Measurements from ENCODE around the gene TBXT.
"Not testable (repeated sequence)": the region's sequence is repeated elsewhere in the genome, so short reads cannot be mapped to it uniquely, and the experiment has no call there.

The TBXT gene, protein sequence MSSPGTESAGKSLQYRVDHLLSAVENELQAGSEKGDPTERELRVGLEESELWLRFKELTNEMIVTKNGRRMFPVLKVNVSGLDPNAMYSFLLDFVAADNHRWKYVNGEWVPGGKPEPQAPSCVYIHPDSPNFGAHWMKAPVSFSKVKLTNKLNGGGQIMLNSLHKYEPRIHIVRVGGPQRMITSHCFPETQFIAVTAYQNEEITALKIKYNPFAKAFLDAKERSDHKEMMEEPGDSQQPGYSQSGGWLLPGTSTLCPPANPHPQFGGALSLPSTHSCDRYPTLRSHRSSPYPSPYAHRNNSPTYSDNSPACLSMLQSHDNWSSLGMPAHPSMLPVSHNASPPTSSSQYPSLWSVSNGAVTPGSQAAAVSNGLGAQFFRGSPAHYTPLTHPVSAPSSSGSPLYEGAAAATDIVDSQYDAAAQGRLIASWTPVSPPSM
- 0 to 0.06 reads per million in 2 experiments for total RNA-seq

DNA sequence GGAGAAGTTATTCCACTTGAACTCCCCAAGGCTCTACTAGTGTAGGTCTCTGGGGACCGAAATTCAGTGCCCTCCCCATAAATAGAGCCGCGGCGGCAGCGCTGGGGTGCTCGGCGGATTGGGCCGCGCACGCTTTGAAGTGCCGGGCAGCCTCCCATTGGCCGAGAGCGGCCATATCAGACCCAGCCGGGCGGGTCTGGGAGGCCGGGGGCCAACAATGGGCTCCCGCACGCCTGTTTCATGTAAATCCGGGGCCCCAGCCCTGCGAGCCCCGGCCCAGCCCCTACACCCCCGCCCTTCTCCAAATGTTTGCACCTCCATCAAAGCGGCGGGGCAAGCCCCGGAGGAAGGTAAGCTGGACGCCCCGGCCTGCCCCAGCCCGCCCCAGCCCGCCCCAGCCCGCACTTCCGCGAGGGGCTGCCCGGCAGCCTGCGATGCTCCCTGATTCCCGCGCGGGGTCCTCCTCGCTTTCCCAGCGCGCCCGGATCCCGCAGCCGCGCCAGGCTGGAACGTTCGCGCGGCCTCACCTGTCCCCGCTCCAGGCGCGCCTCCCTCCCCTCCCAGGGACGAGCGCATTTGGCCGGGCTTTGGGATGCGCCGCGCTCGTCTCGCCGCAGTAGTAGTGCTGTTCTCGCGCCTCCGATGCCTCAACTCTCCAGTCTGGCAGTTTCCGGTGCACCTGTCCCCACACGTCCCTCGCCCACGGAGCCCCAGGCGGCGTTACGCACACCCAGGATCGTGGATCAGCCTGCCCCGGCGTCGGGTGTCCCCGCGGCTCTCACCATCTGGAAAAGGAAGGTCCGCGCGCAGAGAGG is at the start of gene TBXT:
Gene TBXT, minus strand, starts transcription at position 51 of the 815 bp plus-strand sequence. CDS start 260 bp downstream, outside the sequence.
- DNase-seq (ENCODE audit: low read depth) = no peak

DNA sequence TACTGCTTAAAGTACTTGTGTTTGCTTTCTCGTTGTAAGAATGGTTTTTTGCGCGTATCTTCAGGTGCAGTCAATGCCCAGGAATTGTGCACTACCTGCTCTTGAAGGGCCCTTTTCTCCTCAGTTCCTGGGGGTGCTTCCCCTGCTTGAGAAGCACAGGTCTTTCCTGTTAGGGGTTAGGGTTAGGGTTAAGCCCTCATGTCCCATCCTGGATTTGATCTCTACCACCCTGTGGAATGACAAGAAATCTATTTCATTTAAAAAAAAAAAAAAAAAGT is 39.6 kb upstream of the TBXT start:
- DNase-seq (ENCODE audit: low read depth) = no peak

DNA sequence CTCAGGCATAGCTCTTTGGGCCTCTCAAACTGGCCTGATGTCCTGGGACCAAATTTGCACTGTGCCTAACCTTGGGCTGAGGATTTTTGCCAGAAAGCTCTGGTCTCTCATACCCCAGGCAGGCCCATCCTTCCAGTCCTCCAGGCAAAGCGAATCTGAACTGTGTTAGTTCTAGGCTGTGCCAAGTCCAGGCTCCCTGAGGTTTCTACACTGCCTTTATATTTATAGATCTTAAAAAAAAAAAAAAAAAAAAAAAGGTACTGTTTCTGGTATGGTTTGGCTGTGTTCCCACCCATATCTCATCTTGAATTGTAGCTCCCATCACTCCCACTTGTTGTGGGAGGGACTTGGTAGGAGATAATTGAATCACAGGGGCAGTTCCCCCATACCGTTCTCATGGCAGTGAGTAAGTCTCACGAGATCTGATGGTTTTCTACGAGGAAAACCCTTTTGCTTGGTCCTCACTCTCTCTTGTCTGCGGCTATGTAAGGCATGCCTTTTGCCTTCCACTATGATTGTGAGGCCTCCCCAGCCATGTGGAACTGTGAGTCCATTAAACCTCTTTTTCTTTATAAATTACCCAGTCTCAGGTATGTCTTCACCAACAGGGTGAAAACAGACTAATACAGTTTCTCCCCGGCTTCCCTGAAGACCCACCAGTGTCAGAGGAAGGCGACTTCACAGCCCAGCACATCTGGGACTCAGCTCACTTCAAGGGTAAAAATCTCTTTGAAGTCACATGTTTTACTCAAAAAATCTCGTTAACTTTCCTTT is 39.0 kb upstream of the TBXT start:
- DNase-seq (ENCODE audit: low read depth) = no peak

DNA sequence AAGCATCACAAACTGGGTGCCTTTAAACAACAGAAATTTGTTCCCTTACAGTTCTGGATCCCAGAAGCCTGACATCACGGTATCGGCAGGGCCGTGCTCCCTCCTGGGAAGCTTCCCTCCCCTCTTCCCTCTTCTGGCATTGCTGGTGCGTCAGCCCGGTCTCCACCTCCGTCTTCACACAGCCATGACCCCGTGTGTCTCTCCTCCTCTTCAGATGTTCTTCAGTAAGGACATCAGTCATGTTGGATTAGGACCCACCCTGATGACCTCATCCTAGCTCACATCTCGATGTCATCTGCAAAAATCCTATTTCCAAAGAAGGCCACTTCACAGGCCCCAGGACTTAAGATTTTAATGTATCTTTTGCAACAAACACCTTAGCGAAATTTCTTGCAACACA is 38.4 kb upstream of the TBXT start:
- DNase-seq (ENCODE audit: low read depth) = no peak

DNA sequence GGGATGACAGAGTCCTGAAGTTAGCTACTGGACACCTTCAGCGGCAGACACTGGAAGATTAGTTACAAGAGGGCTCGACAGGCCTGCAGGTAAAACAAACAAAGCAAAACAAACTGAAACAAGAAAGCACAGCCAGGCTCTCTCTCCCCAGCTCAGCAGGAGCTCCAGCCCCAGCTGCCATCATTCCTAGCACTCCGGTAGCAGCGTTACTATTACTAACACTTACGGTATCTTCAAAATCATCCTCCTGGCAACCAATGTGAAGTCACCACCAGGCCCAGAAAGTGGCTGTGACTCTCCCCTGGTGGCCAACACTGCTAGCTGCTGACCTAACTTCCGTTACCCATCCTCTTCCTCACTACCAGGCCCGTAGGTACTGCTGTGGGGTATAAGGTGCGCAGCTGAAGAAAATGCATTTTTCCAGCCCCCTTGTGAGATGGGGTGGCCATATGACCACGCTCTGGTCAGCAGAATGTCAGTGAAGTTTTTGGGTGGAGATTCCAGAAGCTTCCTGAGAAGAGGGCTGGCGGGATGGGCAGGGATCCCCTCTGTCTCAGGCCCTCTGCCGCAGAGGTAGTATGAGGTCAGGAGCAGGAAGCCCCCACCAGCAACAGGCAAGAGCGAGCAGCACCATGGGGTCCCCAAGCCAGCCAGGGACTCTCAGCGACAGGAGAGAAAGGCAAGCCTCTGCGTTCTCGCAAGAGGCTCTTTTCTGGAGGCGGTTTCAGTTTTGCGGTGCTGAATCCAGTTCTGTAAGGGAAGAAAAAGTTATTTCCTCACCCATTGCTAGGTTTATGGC is 37.4 kb upstream of the TBXT start:
- no peak for DNase-seq (ENCODE audit: low read depth)

DNA sequence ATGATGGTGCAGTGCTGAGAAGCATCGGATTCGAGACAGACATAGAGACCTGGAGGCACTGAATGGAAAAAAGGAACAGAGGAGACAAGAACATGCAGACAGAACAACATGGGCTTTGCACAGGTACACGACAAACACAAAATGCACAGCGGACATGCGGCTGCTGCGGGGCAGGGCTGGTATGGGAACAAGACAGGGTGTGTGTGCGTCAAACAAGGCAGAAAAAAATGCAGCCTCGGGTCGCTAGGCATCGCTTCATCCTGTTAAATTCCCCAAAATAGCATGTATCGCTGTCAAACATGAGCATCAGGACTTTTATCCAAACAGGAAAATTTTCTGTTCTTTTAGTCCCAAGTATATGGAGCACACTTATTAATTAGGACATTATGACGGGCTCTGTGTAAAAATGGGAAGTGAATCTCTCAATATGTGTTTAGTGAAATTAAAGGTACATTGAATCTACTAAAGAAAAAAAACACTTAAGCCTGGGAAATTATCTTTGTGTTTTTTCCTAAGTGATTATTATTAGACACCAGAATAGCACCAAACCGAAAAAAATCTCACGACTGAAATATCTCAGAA is 36.1 kb upstream of the TBXT start:
- DNase-seq (ENCODE audit: low read depth) = no peak

DNA sequence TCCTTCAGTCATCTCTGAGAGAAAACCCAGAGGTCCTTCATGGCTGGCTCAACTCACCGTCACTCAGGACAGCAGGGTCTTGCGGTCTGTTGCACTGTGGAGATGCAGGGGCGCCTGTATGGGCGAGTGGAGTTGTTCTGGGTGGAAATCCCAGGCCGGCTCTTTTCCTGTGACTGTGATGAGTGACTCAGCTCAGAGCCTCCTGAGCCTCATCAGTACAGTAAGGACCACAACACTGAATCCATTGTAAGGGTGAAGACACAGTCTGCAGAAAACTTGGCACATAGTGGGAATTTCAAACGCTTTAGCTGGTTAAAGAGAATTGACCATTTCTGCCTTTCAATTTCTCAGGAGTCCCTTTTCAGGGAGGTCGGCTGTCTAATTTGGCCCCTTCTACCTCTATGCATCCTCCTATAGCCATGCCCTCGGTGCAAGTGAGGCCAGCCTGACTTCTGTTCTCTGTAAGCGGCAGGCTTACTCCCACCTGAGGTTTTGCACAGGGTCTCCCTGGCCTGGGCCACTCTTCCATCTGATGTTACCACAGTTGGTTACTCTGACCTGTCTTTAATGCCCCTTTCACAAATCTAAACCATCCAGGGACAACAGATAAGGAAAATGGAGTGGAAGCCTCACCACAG is 35.5 kb upstream of the TBXT start:
- no peak for DNase-seq (ENCODE audit: low read depth)

DNA sequence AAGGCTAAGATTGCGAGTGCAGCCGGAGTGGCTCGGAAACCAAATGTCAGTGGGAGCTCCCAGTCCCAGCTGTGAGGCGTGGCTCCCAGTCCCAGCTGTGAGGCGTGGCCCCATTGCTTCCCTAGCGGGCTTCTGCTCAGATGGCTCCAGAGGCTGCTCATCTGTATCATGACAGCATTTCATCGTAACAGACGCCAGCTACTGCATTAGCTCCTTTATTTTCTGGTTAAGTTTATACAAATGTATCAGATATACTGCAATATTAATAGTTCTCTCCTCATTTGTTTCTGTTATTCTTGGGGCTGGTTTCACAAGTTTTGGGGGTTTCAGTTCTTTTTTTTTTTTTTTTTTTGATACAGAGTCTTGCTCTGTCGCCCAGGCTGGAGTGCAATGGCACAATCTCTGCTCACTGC is 34.7 kb upstream of the TBXT start:
- DNase-seq (ENCODE audit: low read depth) = no peak

DNA sequence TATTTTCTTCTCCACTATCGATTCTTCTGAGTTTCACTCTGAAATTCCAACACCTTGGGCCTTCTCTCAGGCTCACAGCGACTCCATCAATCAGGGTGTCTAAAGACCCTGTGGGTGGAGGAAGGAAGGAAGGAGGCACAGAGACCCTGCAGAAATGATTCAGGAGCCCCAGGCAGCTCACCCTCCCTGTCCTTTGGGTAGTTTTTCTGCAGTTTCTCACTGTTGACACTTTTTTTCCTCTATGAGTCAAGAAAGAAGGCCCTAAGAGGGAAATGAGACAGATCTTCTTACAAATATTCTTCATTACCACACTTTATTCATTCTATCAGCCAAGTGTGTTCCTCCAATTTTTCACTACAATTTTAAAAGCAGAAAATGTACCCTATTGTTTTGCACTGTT is 34.2 kb upstream of the TBXT start:
- DNase-seq (ENCODE audit: low read depth) = no peak

DNA sequence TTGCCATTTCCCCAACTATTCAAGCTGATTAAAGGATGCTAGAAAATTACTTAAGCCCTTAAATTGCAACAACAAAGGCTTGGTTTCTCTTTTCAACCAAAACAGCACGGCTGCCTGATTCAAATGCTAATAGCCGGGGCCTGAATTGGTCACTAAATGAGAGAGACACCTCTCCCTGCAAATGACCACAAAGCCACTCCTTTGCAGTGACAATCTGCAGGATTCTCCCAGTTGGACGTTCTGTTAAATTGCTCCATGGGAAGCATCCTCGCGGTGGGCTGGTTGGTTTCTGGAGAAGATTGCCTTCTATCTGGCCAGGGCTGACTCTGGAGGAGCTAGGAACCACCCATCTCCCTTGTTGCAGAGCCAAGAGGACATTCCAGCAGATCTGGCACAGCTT is 29.7 kb upstream of the TBXT start:
- DNase-seq (ENCODE audit: low read depth) = no peak

DNA sequence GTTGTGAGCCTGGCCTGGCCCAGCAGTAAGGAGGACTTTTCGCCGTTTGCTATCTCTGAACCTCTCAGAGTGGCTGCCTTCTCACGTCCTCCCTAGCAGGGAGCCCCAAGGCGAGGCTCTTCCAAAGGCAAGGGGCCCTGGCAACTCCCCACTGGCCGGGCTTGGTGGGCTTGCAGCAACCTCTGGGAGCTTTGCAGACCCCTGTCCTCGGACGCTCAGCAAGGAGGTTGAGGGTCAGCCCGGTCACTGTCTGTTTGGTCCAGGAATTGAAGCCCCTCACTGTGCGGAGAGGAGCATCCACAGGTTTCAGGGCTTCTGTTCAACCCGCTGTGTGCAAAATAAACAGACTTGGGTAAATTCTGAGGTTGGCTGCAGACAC is 28.2 kb upstream of the TBXT start:
- no peak for DNase-seq (ENCODE audit: low read depth)

DNA sequence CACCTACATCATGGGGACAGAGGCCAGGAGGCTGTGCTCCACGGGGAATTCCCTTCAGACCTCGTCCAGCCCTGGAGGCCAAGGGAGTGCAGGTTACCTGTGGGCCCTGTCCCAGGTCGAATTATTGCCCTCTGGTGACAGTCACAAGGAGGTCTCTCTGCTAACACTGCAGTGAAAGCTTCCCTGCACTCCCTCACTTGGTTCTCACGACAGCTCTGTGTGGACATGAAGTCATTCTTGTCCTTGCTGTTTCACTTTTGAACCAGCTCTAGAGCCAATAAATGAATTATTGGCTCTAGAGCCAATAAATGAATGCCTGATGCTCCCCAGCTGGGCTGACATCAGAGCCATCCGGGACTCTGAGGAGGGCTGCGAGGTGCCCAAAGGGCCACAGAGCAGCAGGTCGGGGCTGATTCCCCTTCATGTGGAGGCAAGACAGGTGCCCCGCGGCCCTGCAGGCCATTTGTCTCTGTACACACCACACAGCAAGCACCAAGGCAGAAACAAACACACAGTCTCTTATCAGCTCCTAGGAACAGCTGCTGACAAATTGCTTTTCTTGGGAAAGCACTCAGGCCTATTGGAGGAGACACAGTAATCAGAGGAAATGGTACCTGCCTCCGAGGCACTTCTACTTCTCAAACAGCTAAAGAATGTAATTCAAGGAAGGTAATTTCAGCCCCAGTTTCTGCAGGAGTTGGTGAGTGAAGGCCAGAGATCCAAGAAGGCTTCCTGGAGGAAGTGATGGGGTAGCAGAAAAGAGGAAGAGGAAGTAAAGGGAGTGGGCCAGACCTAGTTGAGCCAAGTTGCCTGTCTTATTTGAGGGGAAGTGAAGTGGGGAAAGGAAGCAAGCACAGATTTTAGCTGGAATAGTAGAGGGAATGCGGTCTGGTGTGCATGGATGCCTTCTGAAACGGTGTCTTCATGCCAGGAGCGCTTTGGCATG is 27.5 kb upstream of the TBXT start:
- no peak for DNase-seq (ENCODE audit: low read depth)

DNA sequence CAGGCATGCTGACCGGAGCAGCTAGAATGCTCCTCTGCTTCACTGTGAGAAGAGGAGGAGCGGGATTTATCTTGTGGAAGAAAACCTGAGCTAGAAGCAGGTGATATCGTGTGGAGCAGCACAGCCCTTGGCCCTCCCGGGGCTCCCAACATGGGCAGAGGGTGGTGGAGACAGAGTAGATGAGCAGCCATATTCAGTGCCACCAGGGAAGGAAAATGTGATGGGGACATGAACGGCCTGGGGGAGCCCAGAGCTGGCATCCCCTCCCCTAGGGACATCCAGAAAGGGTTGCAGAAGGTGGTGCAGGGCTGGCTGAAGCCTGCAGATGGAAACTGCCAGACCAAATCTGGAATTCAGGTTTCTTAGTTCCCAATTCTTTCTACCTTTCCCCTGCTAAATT is 24.9 kb upstream of the TBXT start:
- no peak for DNase-seq (ENCODE audit: low read depth)

DNA sequence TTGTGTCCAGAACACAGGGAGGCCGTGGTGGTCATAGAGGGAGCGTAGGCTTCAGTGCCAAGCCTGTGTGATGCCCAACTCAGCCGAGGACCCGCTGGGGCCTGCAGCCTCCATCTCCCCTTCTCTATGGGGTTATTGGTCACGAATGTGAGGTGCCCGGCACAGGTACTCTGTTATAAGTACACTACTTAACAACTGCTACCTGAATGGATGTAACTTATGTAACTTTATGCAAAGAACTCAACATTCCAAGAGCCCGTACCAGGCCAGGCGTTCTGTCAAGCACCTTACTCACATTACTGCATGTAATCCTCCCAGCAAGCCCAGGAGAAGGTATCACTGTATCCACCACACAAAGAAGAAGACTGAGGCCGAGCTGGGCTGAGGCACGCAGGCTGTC is 24.5 kb upstream of the TBXT start:
- DNase-seq (ENCODE audit: low read depth) = no peak

DNA sequence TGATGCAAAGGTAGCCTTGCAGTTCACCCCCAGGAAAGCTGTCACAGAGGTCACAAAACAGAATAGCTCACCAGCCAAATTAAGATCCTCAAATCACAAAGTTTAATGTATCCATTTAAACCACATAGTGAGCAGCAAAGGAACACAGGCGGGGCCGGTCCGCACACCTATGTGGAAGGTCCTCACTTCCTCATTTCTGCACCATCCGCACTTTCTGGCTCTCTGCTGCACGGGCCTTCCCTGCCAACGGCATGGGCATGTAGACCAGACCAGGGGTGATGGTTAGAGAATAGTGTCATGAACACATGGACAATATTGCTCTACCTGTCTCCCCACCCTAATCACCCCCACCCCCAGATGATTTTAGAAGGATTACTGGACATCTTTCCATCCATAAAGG is 12.1 kb upstream of the TBXT start:
- DNase-seq (ENCODE audit: low read depth) = no peak

DNA sequence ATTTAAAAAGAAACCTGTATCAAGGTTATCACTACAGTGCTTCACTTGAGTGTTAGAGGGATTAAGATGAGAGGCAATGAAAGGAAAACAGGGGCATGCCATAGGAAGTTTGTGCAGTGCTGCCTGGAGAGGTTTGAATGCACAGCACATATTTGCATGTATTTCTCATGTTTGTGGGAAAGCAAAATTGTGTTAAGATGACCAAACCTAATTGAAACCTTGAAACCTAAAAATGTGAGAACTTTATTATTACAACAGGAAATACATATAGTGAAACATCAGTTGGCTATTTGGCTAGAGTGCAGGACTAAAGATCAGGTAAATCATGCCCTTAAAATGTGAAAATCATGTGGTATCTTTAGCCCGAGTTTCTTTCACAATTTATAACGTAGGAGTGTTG is 8.5 kb upstream of the TBXT start:
- DNase-seq (ENCODE audit: low read depth) = no peak

DNA sequence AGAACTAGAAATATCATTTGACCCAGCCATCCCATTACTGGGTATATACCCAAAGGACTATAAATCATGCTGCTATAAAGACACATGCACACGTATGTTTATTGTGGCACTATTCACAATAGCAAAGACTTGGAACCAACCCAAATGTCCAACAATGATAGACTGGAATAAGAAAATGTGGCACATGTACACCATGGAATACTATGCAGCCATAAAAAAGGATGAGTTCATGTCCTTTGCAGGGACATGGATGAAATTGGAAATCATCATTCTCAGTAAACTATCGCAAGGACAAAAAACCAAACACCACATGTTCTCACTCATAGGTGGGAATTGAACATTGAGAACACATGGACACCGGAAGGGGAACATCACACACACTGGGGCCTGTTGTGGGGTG is 7.4 kb upstream of the TBXT start:
- not testable (repeated sequence) for DNase-seq (ENCODE audit: low read depth)

DNA sequence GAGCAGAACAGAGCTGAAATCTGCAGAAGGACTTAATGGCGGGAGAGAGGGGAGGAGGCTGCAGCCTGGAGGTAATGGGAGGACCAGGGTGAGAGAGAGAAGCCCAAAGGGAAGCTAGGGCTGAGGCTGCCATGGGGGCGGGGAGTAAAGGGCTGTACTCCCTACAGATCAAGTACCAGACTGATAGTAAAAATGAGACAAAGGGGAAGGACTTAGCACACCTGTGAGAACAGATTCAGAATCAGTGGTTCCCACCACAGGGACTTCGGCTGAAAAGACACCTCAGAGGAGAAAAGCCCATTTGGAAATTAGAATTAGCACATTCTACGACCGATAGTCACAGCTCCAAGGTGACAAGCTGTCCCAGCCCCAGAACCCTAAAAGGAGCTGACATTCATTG is 6.4 kb upstream of the TBXT start:
- DNase-seq (ENCODE audit: low read depth) = no peak

DNA sequence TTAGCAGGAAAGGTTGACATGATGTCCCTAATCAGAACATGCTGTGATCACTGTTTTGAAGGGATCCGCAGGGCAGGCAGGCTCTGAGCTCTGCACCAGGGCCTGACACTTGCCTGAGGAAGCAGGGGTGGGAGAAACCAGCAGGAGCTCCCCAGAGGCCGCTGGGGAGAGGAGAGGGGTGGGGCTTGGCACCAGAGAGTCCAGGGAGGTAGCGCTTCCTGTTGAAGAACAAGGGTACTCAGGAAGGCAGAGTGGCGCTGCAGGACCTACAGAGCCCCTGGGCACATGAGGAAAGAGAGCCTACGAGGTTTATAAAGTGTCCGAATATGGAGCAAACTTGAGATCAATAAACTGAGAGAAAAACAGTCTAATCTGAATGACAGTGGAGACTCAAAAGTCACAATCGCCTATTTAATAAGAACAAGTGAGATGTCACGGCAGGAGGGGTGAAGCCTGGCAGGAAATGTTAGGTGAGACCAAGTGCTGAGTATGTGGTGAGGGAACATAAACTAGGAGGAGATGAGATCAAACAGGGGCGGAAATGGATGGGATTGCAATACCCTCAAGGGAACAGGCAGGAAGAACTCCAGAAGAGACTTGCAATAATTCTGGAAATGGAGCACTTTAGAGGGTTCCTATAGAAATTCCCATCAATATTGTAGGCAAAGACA is 5.8 kb upstream of the TBXT start:
- DNase-seq (ENCODE audit: low read depth) = no peak

All from T follicular helper cell (primary cell).